Ovary (tissue), 9 donors: ENCODE measurements around the gene CORO1C. TPM values are rescaled to one million over a fixed set of nuclear protein-coding genes. Genes with fewer than 3 reads are reported as not detected.

Experiments
- DNase-seq, 5 donors: peaks; one replicate each; pipeline ENCODE4 v3.0.0-alpha.2; 2019 to 2020
- H3K27ac ChIP-seq, 2 donors: fragments of 200-600 bp; one replicate each; pipeline versions ENCODE4 v1.5.1 to v1.8.0; 2019 to 2022
- H3K27me3 ChIP-seq: fragments of 200-600 bp; one replicate; pipeline ENCODE4 v1.8.0; 2022
- H3K36me3 ChIP-seq: fragments of 200-600 bp; sonication (generic); one replicate; pipeline ENCODE4 v1.5.1; 2019
- H3K4me1 ChIP-seq: one replicate; pipeline ENCODE4 v1.8.1; 2013; ENCODE audit warnings: mild to moderate bottlenecking, moderate library complexity; ENCODE audit not compliant: insufficient read depth
- H3K4me3 ChIP-seq: fragments of 200-600 bp; sonication (generic); one replicate; pipeline ENCODE4 v1.5.1; 2017
- H3K9me3 ChIP-seq, 2 donors: fragments of 200-600 bp in 1 of 2; sonication (generic) in 1 of 2; one replicate each; pipeline versions ENCODE4 v1.5.1 to v1.8.1; 2013 to 2019; ENCODE audit warnings: mild to moderate bottlenecking in 1 of 2, moderate library complexity in 1 of 2
- CTCF ChIP-seq, 3 donors: fragments of 450-650 bp in 2 of 3; fragments of 200-600 bp in 1 of 3; IDR thresholded peaks; one replicate each; pipeline versions ENCODE4 v1.5.1 to v1.8.0; 2016 to 2022; ENCODE audit warnings: antibody characterized with exemption in 3 of 3, mild to moderate bottlenecking in 1 of 3
- EP300 ChIP-seq: sonication (generic); formaldehyde crosslinking; IDR thresholded peaks from one replicate; pipeline ENCODE4 v1.6.1; 2017; ENCODE audit warnings: antibody characterized with exemption
- POLR2A ChIP-seq: fragments of 450-650 bp; IDR thresholded peaks from one replicate; pipeline ENCODE4 v1.6.1; 2017; ENCODE audit warnings: antibody characterized with exemption, mild to moderate bottlenecking, moderate library complexity
- whole genome bisulfite sequencing, 3 donors: extraction: QIAGEN DNeasy Blood & Tissue Kit in 1 of 3; methylation state at CpG; one replicate each; pipeline versions ENCODE4 v1.1.5 to v1.1.7; 2013 to 2017; 5-methylcytosine and 5-hydroxymethylcytosine counted together
- intact Hi-C, 4 donors: fragments of 100-400 bp; cut with DNase I; formaldehyde crosslinking; loops; one replicate each; pipeline versions ENCODE4 v1.11.0 to v1.15.1; 2022 to 2023
- polyA plus RNA-seq, 2 donors: library from polyadenylated mRNA; stranded (reverse); fragments of 200-250 nt in 1 of 2; fragments of 350-450 nt in 1 of 2; fragmentation: Illumina TruSeq in 1 of 2; extraction: RNeasy Lipid Tissue Mini Kit (QIAGEN cat#74804) in 1 of 2; gene quantifications; one replicate each; pipeline ENCODE4 v1.2.3, GENCODE V29; 2013 to 2014
- total RNA-seq, 7 donors: library from RNA; depleted of rRNA in 2 of 7; stranded (reverse); fragments of >200 nt in 2 of 7; fragmentation: NEBNext Ultra II Directional in 3 of 7; extraction: Animal tissue kit (Norgen Biotek cat#: 25700) in 3 of 7; gene quantifications; one replicate each; pipeline versions ENCODE4 v1.1.0 to v1.2.4, GENCODE V29; 2016 to 2023
- donor health status: DM: no; HTN: no; CAD: no; lungs with moderate emphysema.
- donor health status: DM: no; HTN: no; CAD: no.
- donor health status: Bipolar disorder and iron deficiency.
- donor health status: DM: yes; HTN: yes; CAD: no.
- donor health status: DM: no; HTN: no; CAD: no.
- donor health status: DM: yes; HTN: yes; CAD: no.

Gene CORO1C
- total and polyA plus RNA-seq, 9 donors: 35.1 to 143 (median 113) TPM

GRCh38 chr12:108691175-108691997 is 39.9 kb downstream of the CORO1C start:
- peak; percentile 90 to 95 (median 95) for DNase-seq
- Histone ChIP-seq H3K9me3 (no peaks in the 10 kb centered on the region), H3K27me3 (no peaks in the 10 kb centered on the region), H3K27ac (peak overlapping the region; percentile 79 to 82), H3K36me3 (no peaks in the 10 kb centered on the region), H3K4me3 (peak overlapping the region; percentile 17), H3K4me1 (peaks cover 26% of the 10 kb centered on the region)
- intact Hi-C loops: loop anchor here in 2 of 4 donors (5.0 kb wide), 1 partner anchor 41 kb away; the partner anchor contains the start of gene CORO1C (in 2 of the 2)
- 5 to 9% (median 6%) methylated on average over 13 of the region's 13 CpGs for WGBS, 3 donors
- no peak for TF ChIP-seq POLR2A
- TF ChIP-seq EP300: peak; percentile 41
- peak; percentile 23 to 80 (median 75) for TF ChIP-seq CTCF (IDR thresholded peaks at IDR 0.05)

GRCh38 chr12:108690542-108691174 is 40.7 kb downstream of the CORO1C start:
- H3K4me3 ChIP-seq: peak overlapping the region; percentile 17
- H3K4me1 ChIP-seq: peaks cover 24% of the 10 kb centered on the region
- no peak for DNase-seq
- no peaks in the 10 kb centered on the region for H3K9me3 ChIP-seq
- TF ChIP-seq CTCF (IDR thresholded peaks at IDR 0.05) (no peak), POLR2A (no peak), EP300 (no peak)
- H3K27ac ChIP-seq: peak overlapping the region; percentile 79 to 82
- intact Hi-C loops: loop anchor here in 2 of 4 donors (5.0 kb wide), 1 partner anchor 42 kb away; the partner anchor contains the start of gene CORO1C (in 2 of the 2)
- no peaks in the 10 kb centered on the region for H3K36me3 ChIP-seq
- no peaks in the 10 kb centered on the region for H3K27me3 ChIP-seq
- WGBS, 3 donors: 26 to 30% (median 28%) methylated on average over 4 of the region's 4 CpGs

- Histone ChIP-seq H3K4me1 (peaks cover 24% of the 10 kb centered on the region), H3K27ac (peak overlapping the region; percentile 79 to 82), H3K9me3 (no peaks in the 10 kb centered on the region), H3K36me3 (no peaks in the 10 kb centered on the region), H3K27me3 (no peaks in the 10 kb centered on the region), H3K4me3 (no peak overlapping the region)
- DNase-seq: no peak
- no peak for TF ChIP-seq EP300
- no peak for TF ChIP-seq CTCF (IDR thresholded peaks at IDR 0.05)
- TF ChIP-seq POLR2A: no peak
- intact Hi-C loops: loop anchor here in 2 of 4 donors (5.0 kb wide), 1 partner anchor 42 kb away; the partner anchor contains the start of gene CORO1C (in 2 of the 2)
These were observed 41.2 kb downstream of the CORO1C start for GRCh38 chr12:108690191-108690518.

- WGBS, 3 donors: 28 to 31% (median 28%) methylated on average over 7 of the region's 7 CpGs
- intact Hi-C loops: loop anchor here in 2 of 4 donors (5.0 kb wide), 1 partner anchor 43 kb away; the partner anchor contains the start of gene CORO1C (in 2 of the 2)
- no peaks in the 10 kb centered on the region for H3K27me3 ChIP-seq
- no peaks in the 10 kb centered on the region for H3K9me3 ChIP-seq
- H3K36me3 ChIP-seq: no peaks in the 10 kb centered on the region
- no peak for TF ChIP-seq POLR2A
- TF ChIP-seq CTCF (IDR thresholded peaks at IDR 0.05): no peak
- no peak for TF ChIP-seq EP300
- no peak for DNase-seq
- peaks cover 24% of the 10 kb centered on the region for H3K4me1 ChIP-seq
- H3K4me3 ChIP-seq: no peak overlapping the region
- peak overlapping the region; percentile 79 to 82 for H3K27ac ChIP-seq
These were observed 41.8 kb downstream of the CORO1C start for GRCh38 chr12:108689314-108690190.
